ENCODE data around the gene LRTM2.

LRTM2 gene

DNA sequence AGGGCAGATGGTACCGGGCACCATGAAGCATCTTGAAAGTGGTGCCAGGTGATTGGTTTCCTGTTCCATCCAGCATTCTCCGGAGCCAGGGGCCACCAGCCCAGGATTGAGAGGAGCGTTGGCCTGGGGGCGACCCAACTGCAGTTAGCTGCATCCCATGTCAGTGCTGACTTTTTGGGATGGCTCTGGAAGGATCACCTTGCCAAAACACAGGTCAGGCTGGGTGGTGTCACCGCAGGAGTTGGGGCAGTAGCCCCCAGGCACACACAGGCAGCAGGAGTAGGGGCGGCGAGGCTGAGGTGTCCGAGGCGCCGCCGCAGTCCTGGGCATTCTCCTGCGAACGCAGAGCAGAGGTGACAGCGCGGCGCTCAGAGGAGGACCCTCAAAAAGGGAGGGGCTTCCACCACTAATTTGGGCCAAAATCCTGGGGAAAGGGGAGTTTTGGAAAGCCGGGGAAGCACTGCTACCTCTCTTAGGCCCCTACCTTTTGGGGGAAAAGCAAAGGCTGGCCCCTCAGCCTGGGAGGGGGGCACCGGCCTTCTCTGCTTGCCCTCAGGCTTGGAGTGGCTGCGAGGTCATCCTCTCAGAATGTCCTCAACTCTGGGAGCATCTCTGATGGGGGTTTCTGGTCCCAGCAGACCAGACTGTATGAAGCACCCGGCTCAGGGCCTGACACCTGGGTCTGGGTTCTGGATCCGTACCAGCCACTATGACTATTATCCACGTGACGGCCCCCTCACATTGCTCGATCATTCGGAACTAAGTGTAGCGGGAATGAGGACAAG, 26.7 kb upstream of the LRTM2 start:
- H3K4me3 ChIP-seq (ENCODE audit: control insufficient read depth, low read depth, low read length), result no peak overlapping the region
- TF ChIP-seq, protein P1, sequence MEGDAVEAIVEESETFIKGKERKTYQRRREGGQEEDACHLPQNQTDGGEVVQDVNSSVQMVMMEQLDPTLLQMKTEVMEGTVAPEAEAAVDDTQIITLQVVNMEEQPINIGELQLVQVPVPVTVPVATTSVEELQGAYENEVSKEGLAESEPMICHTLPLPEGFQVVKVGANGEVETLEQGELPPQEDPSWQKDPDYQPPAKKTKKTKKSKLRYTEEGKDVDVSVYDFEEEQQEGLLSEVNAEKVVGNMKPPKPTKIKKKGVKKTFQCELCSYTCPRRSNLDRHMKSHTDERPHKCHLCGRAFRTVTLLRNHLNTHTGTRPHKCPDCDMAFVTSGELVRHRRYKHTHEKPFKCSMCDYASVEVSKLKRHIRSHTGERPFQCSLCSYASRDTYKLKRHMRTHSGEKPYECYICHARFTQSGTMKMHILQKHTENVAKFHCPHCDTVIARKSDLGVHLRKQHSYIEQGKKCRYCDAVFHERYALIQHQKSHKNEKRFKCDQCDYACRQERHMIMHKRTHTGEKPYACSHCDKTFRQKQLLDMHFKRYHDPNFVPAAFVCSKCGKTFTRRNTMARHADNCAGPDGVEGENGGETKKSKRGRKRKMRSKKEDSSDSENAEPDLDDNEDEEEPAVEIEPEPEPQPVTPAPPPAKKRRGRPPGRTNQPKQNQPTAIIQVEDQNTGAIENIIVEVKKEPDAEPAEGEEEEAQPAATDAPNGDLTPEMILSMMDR (conservative IDR thresholded peaks at IDR 0.05; ENCODE audit: control insufficient read depth, insufficient read depth, low read depth, low read length), result no peak
- no peak for DNase-seq (ENCODE audit: low read depth)

DNA sequence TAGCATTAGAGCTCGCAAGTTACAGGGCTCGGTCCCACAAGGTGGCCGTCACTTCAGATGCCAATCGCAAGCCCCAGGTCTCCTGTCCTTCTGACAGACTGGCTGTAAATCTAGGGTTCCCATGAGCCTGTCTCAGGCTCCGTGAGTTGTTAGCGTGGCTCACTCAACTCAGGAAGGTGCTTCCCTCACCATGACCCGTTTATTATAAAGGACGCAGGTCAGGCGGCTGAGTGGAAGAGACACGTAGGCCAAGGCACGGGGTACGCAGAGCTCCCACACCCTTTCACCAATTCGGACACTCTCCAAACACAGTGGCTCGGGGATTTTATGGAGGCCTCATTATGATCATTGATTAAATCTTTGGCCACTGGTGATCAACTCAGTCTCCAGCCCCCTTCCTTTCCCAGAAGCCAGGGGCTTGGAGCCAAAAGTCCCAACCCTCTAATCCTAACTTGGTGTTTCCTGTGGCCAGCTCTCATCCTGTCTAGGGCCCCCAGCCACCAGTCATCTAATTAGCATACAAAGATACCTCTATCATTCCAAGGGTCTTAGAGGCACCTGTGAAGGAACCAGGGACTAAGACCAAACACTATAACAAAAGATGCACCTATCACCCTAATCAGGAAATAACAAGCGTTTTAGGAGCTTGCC, 25.8 kb upstream of the LRTM2 start:
- TF ChIP-seq, protein P1 (conservative IDR thresholded peaks at IDR 0.05; ENCODE audit: control insufficient read depth, insufficient read depth, low read depth, low read length), result no peak
- DNase-seq (ENCODE audit: low read depth), result no peak
- H3K4me3 ChIP-seq (ENCODE audit: control insufficient read depth, low read depth, low read length), result no peak overlapping the region

DNA sequence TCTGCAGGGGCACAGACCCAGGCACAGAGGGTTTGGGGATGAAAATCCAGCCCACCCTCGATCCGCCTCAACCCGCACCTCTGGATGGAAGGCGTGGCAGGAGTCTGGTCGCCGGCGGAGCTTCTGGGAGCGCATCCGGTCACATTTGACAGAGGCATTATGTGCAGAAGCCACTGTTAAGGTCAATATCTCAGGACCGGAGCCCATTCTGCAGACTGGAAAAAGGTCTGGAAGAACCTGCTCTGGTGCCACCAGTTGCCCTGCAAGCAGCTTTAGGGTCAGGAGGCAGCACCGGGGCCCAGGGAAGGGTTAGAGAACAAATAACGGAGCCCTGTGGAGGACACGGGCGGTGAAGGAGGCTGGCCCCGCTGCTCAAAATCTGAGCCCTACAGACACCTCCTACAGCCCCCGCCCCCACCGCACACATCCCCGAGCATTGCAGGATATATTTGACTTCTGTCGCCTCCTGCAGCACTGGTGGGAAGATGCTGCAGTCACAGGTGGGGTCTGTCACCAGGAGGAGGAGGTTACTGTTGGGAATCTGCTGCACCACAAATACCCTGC, 25.1 kb upstream of the LRTM2 start:
- DNase-seq (ENCODE audit: low read depth), result no peak
- TF ChIP-seq, protein P1 (conservative IDR thresholded peaks at IDR 0.05; ENCODE audit: control insufficient read depth, insufficient read depth, low read depth, low read length), result no peak
- H3K4me3 ChIP-seq (ENCODE audit: control insufficient read depth, low read depth, low read length), result no peak overlapping the region

DNA sequence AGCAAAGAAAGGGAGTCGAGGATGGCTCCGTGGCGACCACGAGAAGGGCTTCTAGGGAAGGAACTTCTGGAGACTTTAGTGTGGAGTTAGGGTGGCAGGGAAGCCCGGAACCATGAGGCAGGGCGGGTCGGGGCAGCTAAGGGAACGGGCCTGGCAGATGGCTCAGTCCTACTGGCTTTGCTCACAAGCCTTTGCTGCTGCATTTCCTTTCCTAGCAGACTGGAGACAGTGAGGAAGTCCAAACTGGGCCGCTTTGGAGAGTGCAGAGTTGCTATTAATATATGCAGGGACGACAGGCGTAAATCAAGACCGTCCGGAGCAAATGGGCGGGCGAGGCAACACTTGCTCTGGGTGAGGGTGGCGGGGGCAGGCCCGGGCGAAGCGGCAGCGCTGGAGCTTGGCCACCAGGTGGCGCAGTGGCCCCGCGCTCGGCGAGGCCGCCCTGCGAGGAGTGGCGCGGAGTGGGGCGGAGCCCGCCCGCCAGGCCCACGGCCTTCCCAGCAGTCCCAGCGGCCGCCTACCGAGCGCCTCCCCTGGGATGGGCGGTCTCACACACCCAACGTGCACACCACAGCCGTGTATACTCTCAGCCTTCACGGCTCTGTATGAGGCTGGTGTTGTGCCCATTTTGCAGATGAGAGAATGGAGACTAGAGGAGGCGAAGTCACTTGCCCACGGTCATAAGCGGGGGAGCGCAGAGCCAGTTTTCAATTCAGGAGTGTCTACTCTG, 24.4 kb upstream of the LRTM2 start:
- peak; percentile 86 for DNase-seq (ENCODE audit: low read depth)
- H3K4me3 ChIP-seq (ENCODE audit: control insufficient read depth, low read depth, low read length), result peak overlapping the region; percentile 55
- TF ChIP-seq, protein P1 (conservative IDR thresholded peaks at IDR 0.05; ENCODE audit: control insufficient read depth, insufficient read depth, low read depth, low read length), result peak; percentile 48

DNA sequence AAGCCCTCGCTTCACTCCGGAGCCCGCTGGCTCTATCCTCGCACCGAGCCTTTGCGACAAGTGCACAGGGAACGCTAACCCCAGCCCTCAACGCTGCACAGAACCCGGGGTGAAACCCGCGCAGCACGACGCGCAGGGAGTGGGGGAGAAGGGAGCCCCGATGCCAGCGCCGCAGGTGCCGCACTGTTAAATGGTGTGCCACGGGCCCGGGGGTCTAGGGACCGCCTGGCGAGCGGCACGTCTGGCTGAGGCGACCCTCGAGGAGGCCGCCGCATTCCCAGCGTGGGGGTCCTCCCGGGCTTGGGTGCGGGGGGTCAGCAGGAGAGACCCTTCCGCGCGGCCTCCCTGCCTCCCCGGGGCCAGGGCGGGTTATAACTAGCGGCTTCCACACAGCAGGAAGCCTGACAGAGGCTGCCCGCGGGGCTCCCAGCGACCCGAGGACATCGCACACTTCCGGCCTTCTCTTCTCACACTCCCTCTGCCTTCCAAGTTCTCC, 23.8 kb upstream of the LRTM2 start:
- H3K4me3 ChIP-seq (ENCODE audit: control insufficient read depth, low read depth, low read length), result peak overlapping the region; percentile 55
- TF ChIP-seq, protein P1 (conservative IDR thresholded peaks at IDR 0.05; ENCODE audit: control insufficient read depth, insufficient read depth, low read depth, low read length), result no peak
- DNase-seq (ENCODE audit: low read depth), result peak; percentile 19
